H1 (cell line): Measurements from ENCODE around the gene ARHGDIB. TPM values are rescaled to one million over a fixed set of nuclear protein-coding genes. Genes with fewer than 3 reads are reported as not detected.

Experiments
- CTCF ChIA-PET: fragments of 300-600 bp; sonication (Branson Sonifier 250); formaldehyde crosslinking; loops from one replicate; lab custom pipeline; 2021; ENCODE audit not compliant: partially characterized antibody; lab: Charles Lee
- POLR2A ChIA-PET: fragments of 300-600 bp; sonication (Branson Sonifier 250); formaldehyde crosslinking; loops from one replicate; lab custom pipeline; 2021; ENCODE audit warnings: inconsistent platforms; ENCODE audit not compliant: partially characterized antibody; lab: Charles Lee
- DNase-seq, 2 experiments: peaks; one replicate each; pipeline versions ENCODE4 v3.0.0 to v3.0.0-alpha.2; 2010 to 2022; ENCODE audit warnings: low spot score in 2 of 2, low read depth in 1 of 2, mixed read lengths in 1 of 2
- FAIRE-seq: peaks from 2 replicates; lab custom pipeline; 2011; peaks lifted over from hg19 to GRCh38; lab: Jason Lieb, UNC
- H2AFZ ChIP-seq: 2 replicates; pipeline ENCODE4 v1.8.1; 2012; ENCODE audit warnings: low read length, inconsistent platforms
- H2AK5ac ChIP-seq: 2 replicates; pipeline ENCODE4 v1.6.1; 2013; ENCODE audit warnings: low read depth, low read length
- H2BK120ac ChIP-seq: replicated peaks from 2 replicates; pipeline ENCODE3; 2013; ENCODE audit warnings: low read depth, low read length, inconsistent platforms
- H2BK12ac ChIP-seq: 2 replicates; pipeline ENCODE4 v1.6.1; 2013; ENCODE audit warnings: low read depth, low read length
- H2BK15ac ChIP-seq: 2 replicates; pipeline ENCODE4 v1.6.1; 2013; ENCODE audit warnings: low read length
- H2BK20ac ChIP-seq: 2 replicates; pipeline ENCODE4 v1.6.1; 2013; ENCODE audit warnings: low read length
- H2BK5ac ChIP-seq: 2 replicates; pipeline ENCODE4 v1.6.1; 2013; ENCODE audit warnings: low read depth, low read length
- H3K14ac ChIP-seq: 2 replicates; pipeline ENCODE4 v1.6.1; 2013; ENCODE audit warnings: inconsistent platforms; ENCODE audit not compliant: insufficient read length
- H3K18ac ChIP-seq: 2 replicates; pipeline ENCODE4 v1.6.1; 2013; ENCODE audit warnings: low read length; ENCODE audit errors: extremely low read depth
- H3K23ac ChIP-seq: 2 replicates; pipeline ENCODE4 v1.6.1; 2013; ENCODE audit warnings: inconsistent platforms; ENCODE audit not compliant: insufficient read length
- H3K23me2 ChIP-seq: 2 replicates; pipeline ENCODE4 v1.6.1; 2013; ENCODE audit warnings: low read depth, low read length
- H3K27ac ChIP-seq: 2 replicates; pipeline ENCODE4 v1.6.1; 2011; ENCODE audit warnings: low read depth, low read length, inconsistent platforms
- H3K27me3 ChIP-seq, 4 experiments: replicated peaks in 1 of 4; 1 replicate in 1 of 4; 2 replicates in 3 of 4; pipeline versions ENCODE4 v1.6.1 to v1.8.1; 2011 to 2013; ENCODE audit warnings: low read length in 3 of 4, mild to moderate bottlenecking in 3 of 4, inconsistent platforms in 2 of 4, mixed read lengths in 2 of 4, moderate library complexity in 1 of 4; ENCODE audit not compliant: control insufficient read depth in 3 of 4, insufficient read depth in 3 of 4; ENCODE audit errors: extremely low read depth in 1 of 4
- H3K36me3 ChIP-seq, 4 experiments: 2 replicates each; pipeline versions ENCODE4 v1.6.1 to v1.8.1; 2011 to 2013; ENCODE audit warnings: mild to moderate bottlenecking in 4 of 4, low read length in 3 of 4, moderate library complexity in 2 of 4, control low read depth in 1 of 4, inconsistent platforms in 1 of 4; ENCODE audit not compliant: insufficient read depth in 4 of 4, control insufficient read depth in 2 of 4
- H3K4ac ChIP-seq: replicated peaks from 2 replicates; pipeline ENCODE3; 2013; ENCODE audit warnings: low read length, low read depth, mixed read lengths, inconsistent platforms; ENCODE audit not compliant: insufficient read length
- H3K4me1 ChIP-seq, 4 experiments: replicated peaks in 1 of 4; 1 replicate in 1 of 4; 2 replicates in 3 of 4; pipeline versions ENCODE4 v1.6.1 to v1.8.1; 2011 to 2013; ENCODE audit warnings: low read length in 3 of 4, inconsistent platforms in 2 of 4, mixed read lengths in 1 of 4; ENCODE audit not compliant: insufficient read depth in 4 of 4, control insufficient read depth in 3 of 4
- H3K4me2 ChIP-seq, 2 experiments: 2 replicates each; pipeline versions ENCODE4 v1.6.1 to v1.8.1; 2011 to 2013; ENCODE audit warnings: low read depth in 2 of 2, low read length in 2 of 2, control low read depth in 1 of 2, inconsistent platforms in 1 of 2, mild to moderate bottlenecking in 1 of 2; ENCODE audit not compliant: insufficient read depth in 1 of 2
- H3K4me3 ChIP-seq, 4 experiments: fragments of 200-600, 300-600 bp in 1 of 4; sonication (generic), shearing (Covaris generic), sonication (Bioruptor Twin) in 1 of 4; 2 replicates each; pipeline versions ENCODE4 v1.5.1 to v1.8.1; 2011 to 2016; ENCODE audit warnings: low read length in 4 of 4, low read depth in 3 of 4, control low read depth in 2 of 4, inconsistent platforms in 2 of 4, mild to moderate bottlenecking in 2 of 4, mixed read lengths in 1 of 4, moderate library complexity in 1 of 4; ENCODE audit not compliant: insufficient read depth in 2 of 4; ENCODE audit errors: extremely low read depth in 1 of 4
- H3K56ac ChIP-seq: replicated peaks from 2 replicates; pipeline ENCODE3; 2013; ENCODE audit warnings: low read depth, mild to moderate bottlenecking, mixed read lengths, low read length, inconsistent platforms; ENCODE audit not compliant: insufficient read length
- H3K79me1 ChIP-seq: 2 replicates; pipeline ENCODE4 v1.6.1; 2013; ENCODE audit warnings: low read depth, low read length, control low read depth
- H3K79me2 ChIP-seq, 2 experiments: 2 replicates each; pipeline versions ENCODE4 v1.6.1 to v1.8.1; 2012 to 2013; ENCODE audit warnings: low read length in 2 of 2, mild to moderate bottlenecking in 2 of 2, inconsistent platforms in 1 of 2; ENCODE audit not compliant: insufficient read depth in 2 of 2, control insufficient read depth in 1 of 2
- H3K9ac ChIP-seq, 4 experiments: replicated peaks in 1 of 4; 1 replicate in 1 of 4; 2 replicates in 3 of 4; pipeline versions ENCODE4 v1.6.1 to v1.8.1; 2011 to 2013; ENCODE audit warnings: low read depth in 3 of 4, low read length in 3 of 4, control low read depth in 2 of 4, mild to moderate bottlenecking in 2 of 4, moderate library complexity in 2 of 4, inconsistent platforms in 1 of 4; ENCODE audit errors: extremely low read depth in 1 of 4
- H3K9me3 ChIP-seq, 2 experiments: 2 replicates each; pipeline versions ENCODE4 v1.6.1 to v1.8.1; 2012 to 2013; ENCODE audit warnings: mild to moderate bottlenecking in 2 of 2, moderate library complexity in 2 of 2, control low read depth in 1 of 2, inconsistent platforms in 1 of 2, low read depth in 1 of 2, low read length in 1 of 2, mixed read lengths in 1 of 2; ENCODE audit not compliant: insufficient read depth in 2 of 2
- H4K20me1 ChIP-seq, 2 experiments: replicated peaks in 1 of 2; 2 replicates each; pipeline versions ENCODE3 to v1.8.1; 2011 to 2013; ENCODE audit warnings: inconsistent platforms in 2 of 2, low read length in 2 of 2, mild to moderate bottlenecking in 1 of 2; ENCODE audit not compliant: insufficient read depth in 2 of 2, control insufficient read depth in 1 of 2
- H4K5ac ChIP-seq: 2 replicates; pipeline ENCODE4 v1.6.1; 2013; ENCODE audit warnings: low read length, low read depth, mixed read lengths, inconsistent platforms; ENCODE audit not compliant: insufficient read length
- H4K8ac ChIP-seq: 2 replicates; pipeline ENCODE4 v1.8.0; 2013; ENCODE audit warnings: mild to moderate bottlenecking, moderate library complexity, low read length, inconsistent platforms; ENCODE audit not compliant: insufficient read depth; ENCODE audit errors: extremely low read depth
- H4K91ac ChIP-seq: replicated peaks from 2 replicates; pipeline ENCODE3; 2013; ENCODE audit warnings: low read length, mixed read lengths, inconsistent platforms; ENCODE audit not compliant: insufficient read length
- ATF2 ChIP-seq: IDR thresholded peaks from 2 replicates; pipeline ENCODE4 v1.6.1; 2012; ENCODE audit warnings: low read length, inconsistent platforms
- CBX8 ChIP-seq: fragments of 300-800, 300-1000 bp; sonication (generic); IDR thresholded peaks from 2 replicates; pipeline ENCODE4 v1.7.1; 2016; ENCODE audit warnings: low read depth, low read length, borderline replicate concordance
- EGR1 ChIP-seq: IDR thresholded peaks from 2 replicates; pipeline ENCODE4 v1.6.1; 2011; ENCODE audit warnings: low read depth, low read length, borderline replicate concordance
- EZH2 ChIP-seq: fragments of 200-600 bp; sonication (generic); IDR thresholded peaks from 2 replicates; pipeline ENCODE4 v1.7.1; 2012; ENCODE audit warnings: low read depth, mild to moderate bottlenecking, moderate library complexity, low read length, inconsistent platforms; ENCODE audit not compliant: severe bottlenecking
- GTF2F1 ChIP-seq: IDR thresholded peaks from 2 replicates; pipeline ENCODE4 v1.6.1; 2012; ENCODE audit warnings: low read depth, low read length, improper control_type of control experiment, borderline replicate concordance
- HDAC2 ChIP-seq, 2 experiments: fragments of 300-600 bp in 1 of 2; sonication (generic) in 1 of 2; IDR thresholded peaks; 2 replicates each; pipeline ENCODE4 v1.6.1; 2011 to 2012; ENCODE audit warnings: low read depth in 2 of 2, low read length in 2 of 2, mild to moderate bottlenecking in 2 of 2, moderate library complexity in 2 of 2, borderline replicate concordance in 1 of 2, inconsistent platforms in 1 of 2
- JUN ChIP-seq: IDR thresholded peaks from 2 replicates; pipeline ENCODE4 v1.6.1; 2011; ENCODE audit warnings: low read depth, mild to moderate bottlenecking, improper control_type of control experiment, low read length
- NRF1 ChIP-seq: IDR thresholded peaks from 2 replicates; pipeline ENCODE4 v1.6.1; 2011; ENCODE audit warnings: mild to moderate bottlenecking, low read depth, low read length, improper control_type of control experiment
- POLR2AphosphoS5 ChIP-seq: IDR thresholded peaks from 2 replicates; pipeline ENCODE4 v1.6.1; 2011; ENCODE audit warnings: low read depth, low read length
- SIN3A ChIP-seq, 2 experiments: IDR thresholded peaks in 1 of 2; conservative IDR thresholded peaks in 1 of 2; 2 replicates each; pipeline ENCODE4 v1.6.1; 2011 to 2012; ENCODE audit warnings: low read length in 2 of 2, improper control_type of control experiment in 1 of 2, low read depth in 1 of 2, mild to moderate bottlenecking in 1 of 2
- WGBS, 2 experiments: shearing (Covaris generic) in 1 of 2; methylation state at CpG; one replicate each; pipeline versions ENCODE4 v1.1.6 to v1.1.7; 2013 to 2015; ENCODE audit warnings: low lambda C conversion rate in 2 of 2, mixed read lengths in 2 of 2, inconsistent platforms in 1 of 2, low coverage in 1 of 2, missing lambda C conversion rate in 1 of 2; ENCODE audit not compliant: insufficient replicate concordance in 2 of 2, insufficient coverage in 1 of 2, insufficient read length in 1 of 2; ENCODE audit errors: extremely low coverage in 1 of 2, missing lambda C conversion rate in 1 of 2; 5-methylcytosine and 5-hydroxymethylcytosine counted together
- polyA plus RNA-seq, 7 experiments: library from polyadenylated mRNA; depleted of rRNA in 3 of 7; stranded (reverse) in 5 of 7; unstranded in 2 of 7; fragments of >200 nt in 5 of 7; fragments of 200-250 nt in 2 of 7; gene quantifications; 1 replicate in 5 of 7; 2 replicates in 1 of 7; 4 replicates in 1 of 7; pipeline versions ENCODE4 v1.2.1 to v1.2.3, GENCODE V29; 2011 to 2013; ENCODE audit warnings: missing spikeins in 2 of 7, mixed read lengths in 2 of 7
- total RNA-seq: library from RNA; stranded (reverse); fragmentation: NEBNext Ultra II Directional; extraction: Animal tissue kit (Norgen Biotek cat#: 25700); gene quantifications from 2 replicates; pipeline ENCODE4 v1.2.1, GENCODE V29; 2021

The ARHGDIB gene
- total and polyA plus RNA-seq, 2 of the 8 experiments (the other 6 are each of a cell fraction or from before 2014, with no cell fraction given): 0.82 to 1.3 TPM

- Histone ChIP-seq H4K20me1 (no peaks in the 10 kb centered on the region), H3K18ac (no peak overlapping the region), H4K5ac (no peak overlapping the region), H3K56ac (no peak overlapping the region), H2AFZ (no peak overlapping the region), H3K4me1 (peaks cover 2 to 8% (median 3%) of the 10 kb centered on the region in 4 experiments; a peak in 4 of 7 replicates), H3K36me3 (no peaks in the 10 kb centered on the region), H3K4ac (no peak overlapping the region), H3K4me2 (no peak overlapping the region), H4K91ac (no peak overlapping the region), H3K23ac (no peak overlapping the region), H2BK120ac (no peak overlapping the region), H3K9ac (no peak overlapping the region), H2BK12ac (no peak overlapping the region), H3K79me1 (no peaks in the 10 kb centered on the region), H4K8ac (no peak overlapping the region), H3K27me3 (no peaks in the 10 kb centered on the region)
- WGBS, 2 experiments: 81% methylated on average over 2 of the region's 2 CpGs; no CpG with 5 or more reads in 1 of the 2 experiments
- ChIA-PET POLR2A (no interaction called here), CTCF (interaction anchor here (0.6 to 12.5 kb wide), 4 partner anchors 11 to 189 kb away, joined by 3 to 116 read pairs (median 7); partner anchors contain the start of gene ART4)
- DNase-seq (no peak), FAIRE-seq (no peak)
- TF ChIP-seq JUN (no peak), HDAC2 (IDR thresholded peaks at IDR 0.05; ENCODE audit: borderline replicate concordance in 1 of 2, low read depth in 2 of 2, low read length in 2 of 2) (no peak), POLR2AphosphoS5 (no peak), SIN3A (conservative IDR thresholded peaks at IDR 0.05 in 1 of 2, IDR thresholded peaks at IDR 0.05 in 1 of 2; ENCODE audit: low read depth in 1 of 2, low read length in 2 of 2) (no peak), EGR1 (no peak), GTF2F1 (no peak), EZH2 (no peak), CBX8 (no peak), ATF2 (no peak), NRF1 (no peak)
- TF ChIP-seq, all 59 proteins: peak for 0
- no peaks in the 10 kb centered on the region for H3K23me2 ChIP-seq
- no peak overlapping the region for H2BK15ac ChIP-seq
- no peak overlapping the region for H2BK20ac ChIP-seq
- no peaks in the 10 kb centered on the region for H3K9me3 ChIP-seq
- H2AK5ac ChIP-seq: no peak overlapping the region
- no peak overlapping the region for H3K4me3 ChIP-seq
- H2BK5ac ChIP-seq: no peak overlapping the region
- H3K27ac ChIP-seq: no peak overlapping the region
- H3K79me2 ChIP-seq: no peaks in the 10 kb centered on the region
- no peak overlapping the region for H3K14ac ChIP-seq
These were observed 38.4 kb upstream of the ARHGDIB start for GRCh38 chr12:14999695-15000365.
